Measurements from ENCODE around the gene DNAJB2. TPM values are rescaled to one million over a fixed set of nuclear protein-coding genes. Genes with fewer than 3 reads are reported as not detected.

Gene DNAJB2
- total and polyA plus RNA-seq, 2 donors (not counting 3 experiments of a cell fraction or from before 2014, with no cell fraction given) = 30.4 to 35.0 TPM

- intact Hi-C loops (cut with micrococcal nuclease) = no loop called here
- CTCF ChIA-PET = interaction anchor here (1.5 to 2.8 kb wide), 2 partner anchors 12 to 29 kb away, joined by 5 to 8 read pairs; no protein-coding TSS in a partner anchor
Observed at GRCh38 chr2:219266232-219266631, 12.9 kb upstream of the DNAJB2 start.

GRCh38 chr2:219266886-219267285 lies 12.3 kb upstream of the DNAJB2 start:
- no peaks in the 10 kb centered on the region for H4K20me1 ChIP-seq (replicated peaks; ENCODE audit: control insufficient read depth, extremely low read depth, insufficient read depth, low read length)
- H3K4me3 ChIP-seq (replicated peaks in 1 of 3; ENCODE audit: insufficient read depth in 1 of 3, low read depth in 1 of 3, low read length in 3 of 3) = no peak overlapping the region
- H3K27ac ChIP-seq (ENCODE audit: insufficient read depth, low read depth, low read length) = no peak overlapping the region
- DNase-seq (ENCODE audit: low read depth, low spot score) (no peak), FAIRE-seq (no peak)
- ChIA-PET POLR2A (no interaction called here), CTCF (interaction anchor here (0.7 to 2.8 kb wide), 2 partner anchors 11 to 28 kb away, joined by 3 to 8 read pairs; no protein-coding TSS in a partner anchor)
- no peak overlapping the region for H3K4me2 ChIP-seq (ENCODE audit: insufficient read depth, low read length)
- H3K9ac ChIP-seq (replicated peaks; ENCODE audit: extremely low read depth, insufficient read depth, low read length) = no peak overlapping the region
- BruUV-seq (replicated peaks) = no TSS peak
- peaks cover 8 to 10% of the 10 kb centered on the region in 2 experiments for H3K27me3 ChIP-seq (ENCODE audit: control insufficient read depth in 2 of 2, insufficient read depth in 2 of 2, low read length in 2 of 2)
- no peaks in the 10 kb centered on the region for H3K9me1 ChIP-seq (replicated peaks; ENCODE audit: control insufficient read depth, extremely low read depth, insufficient read depth, low read length)
- no peak for TF ChIP-seq POLR2AphosphoS5 (IDR thresholded peaks at IDR 0.05; ENCODE audit: insufficient read depth, low read depth, low read length)
- no peak for TF ChIP-seq FOS (IDR thresholded peaks at IDR 0.05; ENCODE audit: borderline replicate concordance, insufficient read depth, low read length)
- no peak for TF ChIP-seq POLR2A (IDR thresholded peaks at IDR 0.05; ENCODE audit: low read depth, low read length)
- no peak for TF ChIP-seq EZH2 (IDR thresholded peaks at IDR 0.05; ENCODE audit: borderline replicate concordance, low read depth, low read length, severe bottlenecking)
- TF ChIP-seq JUN (IDR thresholded peaks at IDR 0.05; ENCODE audit: borderline replicate concordance, insufficient read depth, insufficient read length, low read depth) = no peak
- no peak for TF ChIP-seq MYC (IDR thresholded peaks at IDR 0.05; ENCODE audit: low read depth, low read length)
- no peak overlapping the region for H2AFZ ChIP-seq (ENCODE audit: low read depth, low read length)
- no peaks in the 10 kb centered on the region for H3K9me3 ChIP-seq (replicated peaks; ENCODE audit: control insufficient read depth, insufficient read depth, low read length)
- H3K36me3 ChIP-seq (ENCODE audit: control insufficient read depth in 2 of 2, extremely low read depth in 1 of 2, insufficient read depth in 2 of 2, low read length in 2 of 2) = no peaks in the 10 kb centered on the region
- dilution Hi-C loops (cut with MboI; ENCODE audit: extremely low pct_ligation_motif_present, low sequenced_read_pairs) (no loop called here), intact Hi-C loops (cut with micrococcal nuclease) (no loop called here)
- H3K79me2 ChIP-seq (ENCODE audit: control insufficient read depth, insufficient read depth, low read length) = no peaks in the 10 kb centered on the region
- H3K4me1 ChIP-seq (ENCODE audit: control insufficient read depth, extremely low read depth, insufficient read depth, low read length) = no peaks in the 10 kb centered on the region

More at GRCh38 chr2:219266232-219266631, 12.9 kb upstream of the DNAJB2 start:
- POLR2A ChIA-PET = no interaction called here
- Histone ChIP-seq H4K20me1 (replicated peaks; ENCODE audit: control insufficient read depth, extremely low read depth, insufficient read depth, low read length) (no peaks in the 10 kb centered on the region), H3K4me1 (ENCODE audit: control insufficient read depth, extremely low read depth, insufficient read depth, low read length) (no peaks in the 10 kb centered on the region), H3K27me3 (ENCODE audit: control insufficient read depth in 2 of 2, insufficient read depth in 2 of 2, low read length in 2 of 2) (peaks cover 13 to 14% of the 10 kb centered on the region in 2 experiments), H3K36me3 (ENCODE audit: control insufficient read depth in 2 of 2, extremely low read depth in 1 of 2, insufficient read depth in 2 of 2, low read length in 2 of 2) (no peaks in the 10 kb centered on the region), H3K4me3 (replicated peaks in 1 of 3; ENCODE audit: insufficient read depth in 1 of 3, low read depth in 1 of 3, low read length in 3 of 3) (no peak overlapping the region), H3K9ac (replicated peaks; ENCODE audit: extremely low read depth, insufficient read depth, low read length) (no peak overlapping the region), H3K4me2 (ENCODE audit: insufficient read depth, low read length) (no peak overlapping the region), H3K79me2 (ENCODE audit: control insufficient read depth, insufficient read depth, low read length) (no peaks in the 10 kb centered on the region), H3K27ac (ENCODE audit: insufficient read depth, low read depth, low read length) (no peak overlapping the region), H3K9me3 (replicated peaks; ENCODE audit: control insufficient read depth, insufficient read depth, low read length) (no peaks in the 10 kb centered on the region), H2AFZ (ENCODE audit: low read depth, low read length) (no peak overlapping the region), H3K9me1 (replicated peaks; ENCODE audit: control insufficient read depth, extremely low read depth, insufficient read depth, low read length) (no peaks in the 10 kb centered on the region)
- DNase-seq (ENCODE audit: low read depth, low spot score) = no peak
- FAIRE-seq = no peak
- no peak for TF ChIP-seq CTCF (IDR thresholded peaks at IDR 0.05; ENCODE audit: extremely low read depth in 1 of 2, insufficient read depth in 1 of 2, low read depth in 1 of 2, low read length in 2 of 2)
- no TSS peak for BruUV-seq (replicated peaks)
- dilution Hi-C loops (cut with MboI; ENCODE audit: extremely low pct_ligation_motif_present, low sequenced_read_pairs) = no loop called here

All from endothelial cell of umbilical vein (primary cell).